DMS 273 treated with DMSO at 0.1 percent for 48 hours (cell line): ENCODE measurements around the gene ESPN.
"Not testable (repeated sequence)": the region's sequence is repeated elsewhere in the genome, so short reads cannot be mapped to it uniquely, and the experiment has no call there.

Source experiments
- DNase-seq: peaks from one replicate; lab custom pipeline; 2025; lab: John Stamatoyannopoulos, UW

Gene ESPN

DNA sequence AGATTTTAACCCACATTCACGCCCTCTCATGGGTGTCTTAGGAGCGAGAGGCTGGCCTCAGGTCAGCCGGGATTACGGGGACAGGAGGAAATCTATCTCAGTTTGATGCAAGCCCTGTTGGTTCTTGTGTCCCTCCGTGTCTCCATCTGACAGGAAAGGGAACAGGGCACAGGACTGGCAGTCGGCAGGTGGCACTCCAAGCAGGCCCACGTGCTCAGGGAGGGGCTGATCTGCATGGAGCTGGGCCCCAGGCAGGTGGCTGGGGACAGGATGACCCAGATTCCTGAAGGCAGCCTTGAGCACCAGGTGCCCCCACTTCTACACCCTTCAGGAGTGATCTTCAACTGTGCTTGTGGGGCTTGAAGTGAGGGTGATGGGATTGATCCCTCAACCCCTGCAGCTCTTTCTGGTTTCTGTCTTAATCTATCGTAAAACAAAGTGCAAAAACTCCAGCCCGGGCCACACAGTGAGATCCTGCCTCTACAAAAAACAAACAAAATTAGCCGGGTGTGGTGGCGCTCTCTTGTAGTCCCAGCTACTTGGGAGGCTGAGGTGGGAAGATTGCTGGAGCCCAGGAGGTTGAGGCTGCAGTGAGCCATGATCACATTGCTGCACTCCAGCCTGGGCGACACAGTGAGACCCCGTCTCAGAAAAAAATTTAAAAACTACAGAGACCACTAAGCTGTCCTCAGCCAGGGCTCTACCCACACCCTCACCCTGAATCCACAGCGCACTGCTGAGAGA is 58.6 kb downstream of the ESPN start:
- no peak for DNase-seq

DNA sequence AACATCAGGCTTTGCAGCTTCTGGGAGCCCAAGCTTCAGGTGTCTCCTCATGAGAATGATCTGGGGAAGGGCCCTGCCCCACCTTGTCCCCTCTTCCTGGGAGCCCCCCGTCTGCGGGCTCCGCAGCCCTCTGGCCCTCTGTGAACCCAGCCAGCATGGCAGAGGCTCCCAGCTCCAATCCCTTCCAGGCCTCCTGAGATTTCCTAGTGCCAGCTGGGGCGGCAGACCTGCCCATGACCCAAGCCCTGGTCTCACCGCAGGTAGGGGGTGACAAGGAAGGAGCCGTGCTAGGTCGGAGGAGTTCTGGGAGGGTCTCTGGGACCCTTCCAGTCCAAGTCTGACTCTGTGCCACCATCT is 59.2 kb downstream of the ESPN start:
- DNase-seq, result no peak

- no peak for DNase-seq
These were observed 60.2 kb downstream of the ESPN start for GRCh38 chr1:6484826-6485167.

GRCh38 chr1:6485168-6486101 is 60.9 kb downstream of the ESPN start:
- no peak for DNase-seq

DNA sequence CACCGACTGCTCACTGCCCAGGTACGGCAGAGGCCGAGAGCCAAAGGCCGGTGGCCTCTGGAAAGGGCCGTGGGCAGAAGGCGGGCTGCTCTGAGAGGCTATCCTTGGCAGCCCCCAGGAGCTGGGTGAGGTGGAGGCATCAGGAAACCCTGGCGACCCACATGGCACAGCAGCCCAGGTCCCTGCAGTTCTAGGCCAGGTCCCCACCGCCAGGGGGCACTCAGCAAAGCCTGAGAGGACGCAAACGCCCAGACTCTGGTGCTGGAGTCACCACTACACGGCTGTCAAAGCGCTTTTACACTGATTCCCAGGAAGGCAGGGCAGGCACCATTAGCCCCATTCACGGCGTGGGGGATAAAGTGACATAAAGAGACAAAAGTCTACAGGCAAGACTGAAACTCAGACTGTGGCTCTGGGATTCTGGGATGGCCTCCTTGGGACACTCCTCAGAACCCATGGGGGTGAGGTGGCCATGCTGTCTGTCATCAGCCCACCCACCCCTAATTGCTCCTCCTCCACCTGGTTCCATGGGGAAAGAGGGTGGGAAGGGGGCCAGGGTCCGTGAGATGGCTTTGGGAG is 61.9 kb downstream of the ESPN start:
- DNase-seq, result peak; percentile 65

- no peak for DNase-seq
These were observed 63.4 kb downstream of the ESPN start for GRCh38 chr1:6487804-6488484.

GRCh38 chr1:6488602-6489382 is 64.2 kb downstream of the ESPN start:
- DNase-seq, result no peak

DNA sequence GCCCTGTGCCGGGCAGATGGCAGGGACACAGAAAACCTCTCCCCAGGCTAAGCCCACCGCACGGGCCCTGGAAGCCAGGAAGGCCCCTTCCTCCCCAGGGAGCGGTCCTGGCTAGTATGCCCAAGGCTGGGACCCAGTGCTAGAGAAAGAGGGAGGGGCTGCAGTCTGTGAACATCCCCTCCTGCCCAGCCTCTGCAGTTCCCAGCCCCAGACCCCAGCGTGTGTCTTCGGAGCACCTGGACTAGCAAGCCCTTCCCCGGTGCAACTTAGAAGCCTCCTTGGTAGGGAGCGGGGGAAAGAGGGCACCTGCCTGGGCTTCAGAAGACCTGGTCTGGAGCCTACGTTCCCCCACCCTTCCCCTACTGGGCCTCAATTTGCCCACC is 64.8 kb downstream of the ESPN start:
- DNase-seq, result no peak

- DNase-seq, result peak; percentile 56
These were observed 65.2 kb downstream of the ESPN start for GRCh38 chr1:6489799-6490180.

- peak; percentile 29 for DNase-seq
These were observed 65.9 kb downstream of the ESPN start for GRCh38 chr1:6490181-6491080.

- DNase-seq, result no peak
These were observed 66.5 kb downstream of the ESPN start for GRCh38 chr1:6491081-6491449.

DNA sequence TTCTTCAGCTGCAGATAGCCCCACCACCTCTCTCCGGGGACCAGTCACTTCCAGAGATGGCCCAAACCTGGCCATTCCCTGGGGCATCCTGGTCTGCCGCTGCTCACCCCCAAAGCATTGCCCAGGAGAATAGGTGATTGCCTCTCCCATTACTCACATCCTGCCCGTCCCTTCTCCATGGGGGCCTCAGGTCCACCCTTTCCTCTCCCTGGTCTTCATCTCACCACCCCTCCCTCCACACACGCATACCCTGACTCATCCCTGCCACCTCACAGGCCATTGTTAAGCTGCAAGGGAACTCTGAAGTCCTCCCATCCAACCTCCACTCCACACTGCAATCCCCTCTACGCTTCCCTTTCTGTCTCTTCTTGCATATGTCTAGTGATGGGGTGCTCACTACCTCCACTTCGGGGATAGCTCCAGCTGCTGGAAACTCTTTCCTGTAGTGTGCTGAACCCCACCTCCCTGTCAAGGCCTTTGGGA is 66.9 kb downstream of the ESPN start, which contains the start of gene PLEKHG5:
Gene PLEKHG5, minus strand, starts transcription at position 188 of the 483 bp plus-strand sequence. CDS start 14,096 bp downstream, outside the sequence.
- DNase-seq, result no peak

GRCh38 chr1:6491966-6492365 is 67.4 kb downstream of the ESPN start:
- DNase-seq, result no peak

DNA sequence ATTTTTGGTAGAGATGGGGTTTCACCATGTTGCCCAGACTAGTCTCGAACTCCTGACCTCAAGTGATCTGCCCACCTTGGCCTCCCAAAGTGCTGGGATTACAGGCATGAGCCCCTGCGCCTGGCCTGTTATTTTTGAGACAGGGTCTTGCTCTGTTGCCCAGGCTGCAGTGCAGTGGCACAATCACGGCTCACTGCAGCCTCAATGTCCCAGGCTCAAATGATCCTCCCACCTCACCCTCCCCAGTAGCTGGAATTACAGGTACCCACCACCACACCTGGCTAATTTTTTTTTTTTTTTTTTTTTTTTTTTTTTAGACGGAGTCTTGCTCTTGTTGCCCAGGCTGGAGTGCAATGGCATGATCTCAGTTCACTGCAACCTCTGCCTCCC is 69.3 kb downstream of the ESPN start:
- not testable (repeated sequence) for DNase-seq

DNA sequence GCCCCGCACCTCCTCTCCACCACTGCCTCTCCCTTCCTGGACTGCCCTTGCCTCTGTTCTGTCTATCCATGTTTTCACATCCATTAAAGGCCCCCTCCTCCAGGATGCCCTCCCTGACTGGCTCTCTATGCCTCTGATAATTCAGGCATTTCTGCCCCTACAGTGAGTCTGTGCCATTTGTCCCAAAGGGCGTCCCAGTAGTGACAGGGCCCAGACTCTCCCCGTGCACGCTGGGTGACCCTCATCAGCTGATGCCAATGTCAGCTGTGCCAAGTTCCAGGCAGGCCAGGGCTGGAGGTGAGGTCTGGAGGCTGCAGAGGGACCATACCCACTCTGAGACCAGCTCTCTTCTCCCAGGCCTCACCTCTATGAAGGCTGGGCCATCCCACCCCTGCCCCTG is 70.1 kb downstream of the ESPN start:
- DNase-seq, result no peak

- peak; percentile 73 for DNase-seq
These were observed 70.5 kb downstream of the ESPN start for GRCh38 chr1:6495041-6495441.

DNA sequence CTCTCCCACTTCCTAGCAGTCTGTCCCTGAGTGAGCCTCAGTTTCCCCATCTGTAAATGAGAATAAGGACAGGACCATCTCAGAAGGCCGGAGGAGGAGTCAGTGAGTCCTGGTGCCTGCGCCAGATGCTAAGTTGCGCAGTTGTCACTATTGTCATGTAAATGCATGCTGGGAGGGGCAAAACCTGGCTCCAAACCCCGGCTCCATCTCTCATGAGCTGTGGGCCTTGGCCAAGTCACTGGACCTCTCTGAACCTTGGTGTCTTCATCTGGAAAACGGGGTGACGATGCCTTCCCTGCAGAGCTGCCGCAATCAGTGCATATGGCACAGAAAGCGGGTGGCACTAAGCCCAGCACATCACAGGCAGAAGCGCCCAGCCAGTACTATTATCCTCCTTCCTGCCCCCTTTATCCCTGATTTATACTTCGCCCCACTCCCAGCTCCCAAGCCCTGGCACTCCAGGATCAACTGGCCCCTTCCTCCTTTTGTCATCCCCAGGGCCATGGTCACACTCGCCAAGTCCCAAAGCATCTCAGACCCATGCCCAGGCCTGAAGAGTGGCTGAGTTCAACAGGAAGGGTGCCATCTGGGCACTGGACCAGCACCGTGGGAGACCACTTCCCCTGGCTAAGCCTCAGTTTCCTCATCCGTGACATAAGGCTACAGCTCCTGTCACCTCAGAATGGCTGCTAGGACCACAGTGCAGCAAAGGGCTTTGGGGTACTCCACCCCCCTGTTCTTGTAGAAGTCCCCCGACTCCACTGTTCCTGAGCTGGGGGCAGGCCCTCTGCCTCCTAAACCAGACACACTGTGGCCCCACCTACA is 71.2 kb downstream of the ESPN start:
- no peak for DNase-seq

DNA sequence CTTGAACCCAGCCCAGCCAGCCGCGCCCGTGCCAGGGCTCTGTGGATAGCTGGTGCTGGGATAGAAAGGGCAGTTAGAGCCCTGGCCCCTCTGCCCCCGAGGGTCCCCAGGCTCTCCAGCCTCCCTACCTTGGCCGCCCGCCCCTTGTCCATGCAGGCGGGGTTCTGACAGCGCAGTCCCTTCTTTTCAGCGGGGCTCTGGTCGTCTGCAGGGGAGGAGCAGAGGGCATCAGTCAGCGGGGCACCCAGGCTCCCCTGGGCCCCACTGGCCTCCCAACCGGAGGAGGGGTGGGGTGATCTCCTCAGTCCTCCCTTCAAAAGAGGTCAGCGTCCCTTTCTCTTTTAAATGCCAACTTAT is 71.8 kb downstream of the ESPN start:
- no peak for DNase-seq

- no peak for DNase-seq
These were observed 72.3 kb downstream of the ESPN start for GRCh38 chr1:6496890-6497214.
